Myocyte (in vitro differentiated cells): ENCODE measurements around the gene BCL11A. TPM values are rescaled to one million over a fixed set of nuclear protein-coding genes. Genes with fewer than 3 reads are reported as not detected.

Experiments used
- DNase-seq: peaks from one replicate; pipeline ENCODE4 v3.0.0-alpha.2; 2012; ENCODE audit warnings: low read depth
- polyA plus RNA-seq: library from polyadenylated mRNA; unstranded; fragments of >200 nt; gene quantifications from one replicate; pipeline ENCODE4 v1.2.1, GENCODE V29; 2012; ENCODE audit warnings: missing spikeins
- total RNA-seq: library from RNA; depleted of rRNA; stranded (reverse); fragments of >200 nt; gene quantifications from 2 replicates; pipeline ENCODE4 v1.2.3, GENCODE V29; 2014

The BCL11A gene
- total RNA-seq = 0.11 and 0.57 TPM in 2 replicates
- 0.04 TPM for polyA plus RNA-seq

- DNase-seq = peak; percentile 48
These were observed at the start of gene BCL11A for GRCh38 chr2:60553495-60554073. TSS of gene BCL11A (minus strand) at chr2:60553654. CDS start at chr2:60553270, 384 bp downstream.

- DNase-seq = no peak
These were observed 49.5 kb upstream of the BCL11A start for GRCh38 chr2:60602828-60603532.

- no peak for DNase-seq
These were observed 48.9 kb upstream of the BCL11A start for GRCh38 chr2:60602388-60602787.

GRCh38 chr2:60598271-60598670 lies 44.8 kb upstream of the BCL11A start:
- no peak for DNase-seq

- DNase-seq = no peak
These were observed 43.9 kb upstream of the BCL11A start for GRCh38 chr2:60597346-60597745.

GRCh38 chr2:60596411-60596810 lies 43.0 kb upstream of the BCL11A start:
- DNase-seq = no peak

GRCh38 chr2:60595953-60596352 lies 42.5 kb upstream of the BCL11A start:
- DNase-seq = no peak

GRCh38 chr2:60589104-60589503 lies 35.6 kb upstream of the BCL11A start:
- DNase-seq = no peak

GRCh38 chr2:60586081-60586480 lies 32.6 kb upstream of the BCL11A start:
- no peak for DNase-seq

GRCh38 chr2:60585276-60585675 lies 31.8 kb upstream of the BCL11A start:
- DNase-seq = no peak

- DNase-seq = no peak
These were observed 30.1 kb upstream of the BCL11A start for GRCh38 chr2:60583604-60584003.

- DNase-seq = peak; percentile 44
These were observed 28.2 kb upstream of the BCL11A start for GRCh38 chr2:60581433-60582282.

- no peak for DNase-seq
These were observed 24.3 kb upstream of the BCL11A start for GRCh38 chr2:60577682-60578283.

GRCh38 chr2:60573251-60573650 lies 19.8 kb upstream of the BCL11A start:
- DNase-seq = no peak

- no peak for DNase-seq
These were observed 16.8 kb upstream of the BCL11A start for GRCh38 chr2:60570251-60570650.

GRCh38 chr2:60569680-60570111 lies 16.2 kb upstream of the BCL11A start:
- peak; percentile 2 for DNase-seq

- DNase-seq = no peak
These were observed 14.7 kb upstream of the BCL11A start for GRCh38 chr2:60567919-60568768.

GRCh38 chr2:60567096-60567495 lies 13.6 kb upstream of the BCL11A start:
- DNase-seq = no peak

GRCh38 chr2:60565472-60565871 lies 12.0 kb upstream of the BCL11A start:
- no peak for DNase-seq

- DNase-seq = peak; percentile 44
These were observed 7.5 kb upstream of the BCL11A start for GRCh38 chr2:60560734-60561644.
